T-helper 2 cell (primary cell): Measurements from ENCODE around the gene NEK7.
"Not testable (repeated sequence)": the region's sequence is repeated elsewhere in the genome, so short reads cannot be mapped to it uniquely, and the experiment has no call there.

Source experiments
- DNase-seq, 5 experiments: peaks; one replicate each; pipeline versions ENCODE4 v3.0.0 to v3.0.0-alpha.2; 2012 to 2022

NEK7 gene

DNA sequence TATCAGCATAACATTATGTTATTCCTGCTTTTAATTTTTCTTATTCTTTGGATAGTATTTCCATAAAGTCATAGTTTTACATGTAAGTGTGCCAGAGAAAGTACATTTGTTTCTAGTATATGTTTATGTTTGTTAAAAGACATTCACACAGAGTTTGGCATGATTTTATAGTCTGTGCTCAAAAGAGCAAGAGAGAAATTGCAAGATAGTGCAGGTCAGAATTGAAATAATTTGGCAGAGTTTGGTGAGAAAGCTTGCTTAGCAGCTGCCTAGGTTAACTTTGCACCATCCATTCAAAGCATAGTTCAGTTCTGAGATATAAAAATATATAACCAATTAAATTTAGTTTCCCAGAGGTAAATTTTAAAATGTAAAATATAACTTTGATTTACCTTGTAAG is 17.0 kb downstream of the NEK7 start:
- no peak for DNase-seq

DNA sequence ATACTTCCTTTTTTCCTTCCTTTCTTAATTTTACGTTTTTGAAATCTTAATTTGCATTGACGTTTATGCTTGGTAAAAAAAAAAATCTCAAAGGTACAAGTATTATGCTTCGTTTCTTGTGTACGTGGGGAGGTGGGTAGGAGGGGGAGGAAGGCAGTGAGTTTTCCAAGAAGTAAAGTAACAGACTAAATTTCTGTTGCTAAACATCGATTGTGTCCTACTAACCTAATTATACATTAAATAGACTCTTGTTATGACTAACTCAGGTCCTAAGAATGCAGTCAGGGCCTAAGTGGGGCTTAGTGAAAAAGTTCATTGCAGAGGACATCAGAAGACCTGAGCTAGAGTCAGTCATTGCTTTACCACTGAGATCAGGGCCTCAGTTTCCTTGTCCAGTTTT is 17.5 kb downstream of the NEK7 start:
- peak in 1 of 5 experiments; percentile 58 for DNase-seq

DNA sequence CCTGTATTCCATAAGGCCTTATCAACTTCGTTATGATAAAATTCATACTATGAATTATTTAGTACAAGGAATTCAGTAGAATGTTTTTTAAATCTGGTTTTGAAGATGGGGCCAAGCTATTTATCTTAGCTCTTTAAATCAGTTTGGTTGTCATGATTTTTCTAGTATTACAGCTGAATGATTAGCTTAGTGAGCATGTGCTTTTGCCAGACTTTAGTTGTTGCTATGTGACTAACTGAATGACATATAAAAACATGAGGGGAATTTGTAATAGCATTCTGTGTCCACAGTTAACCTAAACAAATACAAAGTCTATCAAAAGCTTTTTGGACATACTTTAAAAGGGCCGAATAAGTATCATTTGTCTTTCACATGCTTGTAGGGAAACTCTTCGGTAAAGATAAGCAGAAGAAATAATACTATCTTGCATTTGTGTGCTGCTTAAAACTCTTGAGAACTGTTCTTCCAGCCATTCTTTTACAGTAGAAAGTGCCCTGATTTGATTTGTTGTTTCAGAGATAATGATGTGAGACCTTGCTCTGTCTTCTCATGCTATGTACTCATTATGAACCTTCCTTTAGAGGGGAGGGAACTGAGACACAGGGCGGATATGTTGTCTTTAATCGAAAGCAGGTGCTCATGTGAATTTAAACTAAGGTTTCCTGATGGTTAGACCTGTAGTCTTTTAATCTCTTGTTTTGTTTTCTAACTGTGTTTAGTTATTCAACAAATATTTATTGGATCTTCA is 18.8 kb downstream of the NEK7 start:
- peak in 1 of 5 experiments; percentile 87 for DNase-seq

DNA sequence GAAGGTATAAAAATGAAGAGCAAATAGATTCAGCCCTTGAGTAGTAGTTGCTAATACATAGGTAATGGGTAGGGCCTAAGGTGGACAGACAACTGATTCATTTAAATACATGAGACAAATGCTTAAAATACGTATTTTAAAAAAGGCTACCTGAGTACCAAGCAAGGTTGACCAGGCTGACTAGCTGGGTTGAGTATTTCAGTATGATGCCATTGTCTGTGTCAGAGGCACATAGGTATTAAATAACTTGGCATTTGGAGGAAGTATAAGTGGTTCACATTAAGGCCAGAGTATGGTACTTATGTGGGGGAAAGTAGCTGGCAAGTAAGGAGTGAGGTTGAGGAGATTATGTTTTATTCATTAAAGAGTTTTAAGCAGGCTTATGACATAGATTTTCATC is 19.4 kb downstream of the NEK7 start:
- no peak for DNase-seq

DNA sequence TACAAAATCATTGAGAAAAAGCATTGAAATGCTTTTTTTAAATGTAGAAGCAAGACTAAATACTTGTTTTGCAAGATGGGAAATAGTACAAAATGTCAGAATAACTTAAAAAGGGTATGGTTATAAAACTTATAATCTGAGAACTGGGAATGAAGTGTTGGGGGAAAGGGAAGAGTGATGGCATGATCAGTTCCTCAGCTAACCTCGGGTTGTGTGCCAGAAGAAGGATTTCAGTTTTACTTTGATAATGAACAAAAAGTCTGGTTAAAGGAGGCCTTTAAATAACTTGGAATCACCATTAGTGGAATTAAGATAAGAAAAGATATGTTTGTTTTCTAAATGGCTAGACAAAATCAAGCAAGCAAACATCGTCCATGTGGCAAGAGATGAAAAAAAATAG is 20.7 kb downstream of the NEK7 start:
- no peak for DNase-seq

DNA sequence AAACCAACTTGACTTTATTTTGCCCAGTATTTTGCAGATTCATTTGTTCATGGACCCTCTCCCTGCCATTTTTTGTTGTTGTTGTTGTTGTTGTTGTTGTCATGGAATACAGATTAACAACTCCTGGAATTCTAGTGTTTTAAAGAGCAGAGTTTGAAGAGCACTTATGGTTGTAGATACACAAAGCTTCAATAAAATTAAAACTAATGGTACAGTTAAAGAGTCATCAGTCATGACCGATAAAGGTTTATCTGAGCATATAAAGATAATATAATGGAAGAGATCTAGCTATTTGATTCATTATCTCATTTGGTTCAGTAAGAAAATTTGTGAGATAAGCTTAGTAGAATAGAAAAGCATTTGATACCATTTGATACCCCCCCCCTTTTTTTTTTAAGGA is 21.8 kb downstream of the NEK7 start:
- no peak for DNase-seq

DNA sequence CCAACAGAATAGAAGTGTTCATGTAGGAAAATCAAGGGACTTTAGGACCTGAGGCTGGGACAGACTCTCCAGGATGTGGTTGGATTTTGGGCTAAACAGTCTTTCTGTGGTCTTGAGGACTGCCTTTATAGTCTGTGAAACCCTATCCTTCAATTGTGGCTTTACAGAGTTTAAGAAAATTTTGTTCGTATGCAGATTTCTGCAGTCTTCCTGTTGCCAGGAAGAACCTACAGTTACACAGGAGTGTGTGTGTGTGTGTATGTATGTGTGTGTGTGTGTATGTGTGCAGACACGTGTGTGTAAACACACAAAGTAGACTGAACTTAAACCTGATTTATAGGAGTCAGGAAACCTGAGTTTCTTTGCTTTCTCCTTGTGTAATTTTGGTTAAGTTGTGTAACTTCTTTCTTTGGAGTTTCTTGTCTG is 22.8 kb downstream of the NEK7 start:
- DNase-seq, result peak in 2 of 5 experiments; percentile 50 to 75

DNA sequence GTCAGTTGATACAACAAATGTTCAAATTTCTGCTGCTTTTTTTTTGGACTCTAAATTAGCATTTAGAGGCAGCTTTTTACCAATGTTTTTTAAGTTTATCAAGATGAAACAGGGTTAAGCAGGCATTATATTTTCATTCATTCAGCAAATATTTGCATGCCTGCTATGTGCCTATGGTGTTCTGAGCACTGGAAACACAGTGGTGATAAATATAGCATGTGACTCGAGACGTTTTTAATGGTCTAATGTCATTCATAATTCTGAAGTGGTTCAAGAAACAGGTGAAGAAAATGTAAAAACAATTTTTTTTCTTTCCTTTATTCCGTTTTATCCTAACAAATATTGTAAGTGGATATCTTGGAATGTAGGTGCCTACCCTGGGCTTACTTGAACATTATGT is 26.8 kb downstream of the NEK7 start:
- no peak for DNase-seq

DNA sequence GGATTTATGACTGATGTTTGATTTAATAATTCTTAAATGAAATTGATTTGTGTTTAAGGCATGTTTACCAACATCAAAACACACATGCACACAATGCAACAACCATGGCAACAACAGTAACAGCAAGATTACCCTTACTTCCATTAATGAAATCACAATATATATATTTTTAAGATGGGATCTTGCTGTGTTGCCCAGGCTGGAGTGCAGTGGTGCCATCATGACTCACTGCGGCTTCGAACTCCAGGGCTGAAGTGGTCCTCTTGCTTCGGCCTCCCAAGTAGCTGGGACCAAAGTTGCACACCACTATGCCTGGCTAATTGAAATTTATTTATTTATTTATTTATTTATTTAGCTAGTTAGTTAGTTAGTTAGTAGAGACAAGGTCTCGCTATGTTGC is 27.7 kb downstream of the NEK7 start:
- DNase-seq, result no peak

DNA sequence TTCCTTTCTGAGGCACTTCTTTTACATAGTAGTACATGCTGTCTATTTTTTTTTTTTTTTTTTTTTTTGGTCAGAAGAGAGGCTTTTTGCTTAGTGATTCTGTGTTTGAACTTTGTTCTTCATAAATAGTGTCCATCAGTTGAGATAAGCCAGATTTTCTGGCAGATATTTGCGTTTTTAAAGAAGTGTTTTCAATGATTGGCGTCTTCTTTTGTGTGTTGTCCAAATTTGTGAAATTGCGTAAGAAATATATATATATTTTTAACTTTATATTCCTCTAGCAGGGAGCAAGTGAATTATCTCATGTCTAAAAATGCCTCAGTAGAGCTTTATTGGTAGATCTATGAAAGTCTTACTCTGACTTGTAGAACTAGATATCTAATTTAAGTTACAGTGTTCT is 28.3 kb downstream of the NEK7 start:
- DNase-seq, result no peak

DNA sequence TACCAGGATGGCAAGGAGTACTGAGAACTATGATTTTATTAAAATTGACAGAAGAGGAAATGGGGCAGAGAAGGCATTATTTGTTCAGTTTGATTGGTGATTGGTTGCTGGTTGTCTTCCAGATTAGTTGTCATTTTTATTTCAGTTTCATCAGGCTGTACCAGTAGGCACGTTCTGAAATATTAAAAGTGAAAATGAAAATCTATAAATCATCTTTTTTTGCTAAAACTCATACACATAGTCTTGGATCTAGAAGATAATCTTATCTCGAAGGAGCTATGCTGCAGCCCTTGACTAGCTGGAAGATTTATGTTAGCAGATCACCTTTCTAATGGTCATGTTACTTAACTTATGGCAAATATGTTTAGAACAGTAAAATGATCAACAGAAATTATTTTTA is 29.0 kb downstream of the NEK7 start:
- DNase-seq, result peak in 1 of 5 experiments; percentile 76

DNA sequence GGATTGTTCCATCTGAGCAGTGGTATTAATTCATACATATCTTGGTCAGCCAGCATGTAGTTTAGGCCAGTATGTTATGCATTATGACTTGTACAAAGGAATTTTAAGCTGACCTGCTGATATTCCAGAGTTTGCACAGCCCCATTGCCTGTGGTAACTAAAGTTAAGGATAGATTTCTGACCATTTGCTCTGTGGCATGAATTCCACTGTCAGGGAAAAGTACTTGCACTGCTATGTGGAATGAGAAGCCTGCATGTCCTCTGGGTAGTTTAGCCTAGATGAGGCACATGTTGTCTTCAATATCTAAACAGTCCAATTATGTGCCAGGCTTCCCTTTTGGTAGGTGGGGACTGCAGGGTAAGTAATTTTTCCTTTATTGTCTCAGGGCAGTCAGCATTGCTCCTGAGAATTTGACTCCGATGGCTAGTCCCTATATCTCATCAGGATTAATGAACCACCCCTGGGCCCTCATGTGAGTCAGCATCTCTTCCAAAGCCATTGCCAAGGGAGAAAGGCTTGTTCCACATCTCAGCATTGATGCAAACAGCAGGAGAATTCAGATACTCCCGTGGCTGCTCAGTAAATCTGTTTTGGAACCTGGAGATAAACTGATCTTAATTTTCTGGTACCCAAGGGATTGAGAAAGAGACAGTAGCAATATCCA is 30.2 kb downstream of the NEK7 start:
- no peak for DNase-seq

DNA sequence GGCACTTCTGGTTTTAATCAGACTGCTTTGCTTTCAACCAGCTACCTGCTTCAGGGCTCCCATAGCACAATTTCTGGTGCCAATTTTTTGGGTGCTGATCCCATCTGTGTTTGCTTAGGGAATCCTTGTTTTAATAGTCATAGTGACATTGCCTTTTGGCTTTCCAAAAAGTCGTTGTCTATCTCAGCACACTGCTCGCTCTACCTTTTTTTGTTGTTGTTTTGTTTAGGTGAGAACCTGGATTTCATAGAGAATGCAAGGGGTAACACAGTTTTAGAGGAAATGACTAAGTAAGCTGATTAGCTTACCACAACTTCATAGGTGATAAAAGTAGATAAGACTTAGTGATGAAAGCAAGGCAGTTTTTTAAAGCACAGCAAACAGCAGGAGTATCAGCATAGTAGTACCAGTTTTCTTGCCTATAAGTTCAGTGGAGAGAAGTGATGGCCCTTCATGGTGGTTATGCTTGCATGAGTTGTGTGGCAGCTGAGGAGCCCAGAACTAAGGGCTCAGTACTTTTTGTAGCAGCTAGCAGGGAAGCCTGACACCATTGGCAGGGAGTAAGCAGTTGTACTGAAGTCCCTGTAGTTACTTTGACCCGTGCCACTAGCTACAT is 31.3 kb downstream of the NEK7 start:
- DNase-seq, result peak in 2 of 5 experiments; percentile 75 to 93

DNA sequence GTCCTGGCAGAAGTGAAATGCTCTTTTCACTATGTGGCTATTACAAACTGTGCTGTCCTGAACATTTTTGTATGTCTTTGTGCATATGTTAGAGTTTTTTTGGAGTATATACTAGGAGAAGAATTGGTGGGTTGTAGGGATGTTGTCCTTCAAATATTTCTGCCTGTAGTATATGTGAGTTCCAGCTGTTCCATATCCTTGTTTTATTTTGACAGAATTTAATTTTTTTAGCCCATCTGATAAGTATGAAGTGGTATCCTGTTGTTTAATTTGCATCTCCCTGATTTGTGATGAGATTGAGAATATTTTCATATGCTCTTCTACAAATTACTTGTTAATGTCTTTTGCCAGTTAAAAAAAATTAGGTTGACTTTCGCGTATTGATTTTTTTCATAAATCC is 34.3 kb downstream of the NEK7 start:
- DNase-seq, result no peak

DNA sequence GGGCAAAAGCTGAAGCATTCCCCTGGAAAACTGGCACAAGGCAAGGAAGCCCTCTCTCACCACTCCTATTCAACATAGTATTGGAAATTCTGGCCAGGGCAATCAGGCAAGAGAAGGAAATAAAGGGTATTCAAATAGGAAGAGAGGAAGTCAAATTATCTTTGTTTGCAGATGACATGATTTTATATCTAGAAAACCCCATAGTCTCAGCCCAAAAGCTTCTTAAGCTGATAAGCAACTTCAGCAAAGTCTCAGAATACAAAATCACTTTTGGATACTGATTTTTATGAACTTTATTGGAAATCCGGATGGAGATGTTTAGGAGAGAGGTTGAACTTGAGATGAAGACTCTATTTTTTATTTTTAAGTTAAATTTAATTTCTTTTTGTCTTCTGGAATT is 37.1 kb downstream of the NEK7 start:
- DNase-seq, result not testable (repeated sequence)

DNA sequence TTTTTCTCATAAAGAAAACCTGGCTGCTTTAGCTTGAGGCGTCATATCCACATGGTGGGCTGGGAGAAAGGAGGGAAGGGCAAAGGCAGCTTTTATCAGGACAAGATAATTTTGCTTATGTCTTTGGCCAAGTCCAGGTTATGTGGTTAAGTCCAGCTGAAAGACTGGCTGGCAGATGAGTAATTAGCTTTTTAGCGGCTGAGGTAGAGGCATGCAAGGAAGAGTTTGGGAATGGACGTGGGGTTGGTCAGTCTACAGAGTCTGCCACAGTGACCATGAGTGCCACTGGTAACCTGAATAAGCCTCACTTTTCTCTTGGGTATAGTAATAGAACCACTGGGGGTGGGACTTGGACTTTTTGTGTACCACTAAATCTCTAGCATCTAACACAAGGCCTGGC is 39.8 kb downstream of the NEK7 start:
- DNase-seq, result no peak

DNA sequence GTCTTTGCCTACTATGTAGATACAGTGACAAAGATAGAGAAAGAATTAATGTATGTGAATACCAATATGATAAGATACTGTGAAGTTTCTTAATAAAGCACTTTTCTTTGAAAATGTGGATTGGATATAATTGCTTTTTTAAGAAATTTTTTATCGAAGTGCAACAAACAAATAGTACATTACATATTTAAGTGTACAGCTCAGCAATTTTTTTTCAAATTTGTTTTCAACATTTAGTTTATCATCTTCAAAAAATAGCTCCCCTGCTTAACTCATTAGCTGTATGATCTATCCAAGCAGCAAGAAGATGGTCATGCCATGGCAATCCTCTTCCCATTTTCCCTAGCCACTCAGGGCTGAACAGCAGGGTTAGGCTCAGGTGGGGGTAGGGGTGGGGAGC is 40.5 kb downstream of the NEK7 start:
- DNase-seq, result no peak

DNA sequence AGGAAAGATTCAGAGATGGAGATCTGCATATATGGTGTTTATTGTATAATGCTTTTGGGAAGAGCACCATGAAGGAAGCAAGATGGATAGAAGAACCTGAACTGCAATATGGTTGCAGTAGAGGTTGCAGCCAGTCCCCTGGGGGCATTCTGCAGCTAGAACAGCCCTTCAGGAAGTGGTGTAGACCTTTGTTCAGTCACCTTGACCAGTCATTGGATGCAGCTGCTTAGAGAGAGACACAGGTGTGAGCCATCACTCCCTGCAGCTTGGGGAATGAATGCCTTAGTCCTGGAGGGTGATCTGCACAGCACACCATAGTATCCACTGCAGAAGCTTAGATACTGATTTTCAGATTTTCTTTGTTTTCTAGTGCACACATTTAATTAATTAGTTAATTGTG is 42.3 kb downstream of the NEK7 start:
- DNase-seq, result no peak

DNA sequence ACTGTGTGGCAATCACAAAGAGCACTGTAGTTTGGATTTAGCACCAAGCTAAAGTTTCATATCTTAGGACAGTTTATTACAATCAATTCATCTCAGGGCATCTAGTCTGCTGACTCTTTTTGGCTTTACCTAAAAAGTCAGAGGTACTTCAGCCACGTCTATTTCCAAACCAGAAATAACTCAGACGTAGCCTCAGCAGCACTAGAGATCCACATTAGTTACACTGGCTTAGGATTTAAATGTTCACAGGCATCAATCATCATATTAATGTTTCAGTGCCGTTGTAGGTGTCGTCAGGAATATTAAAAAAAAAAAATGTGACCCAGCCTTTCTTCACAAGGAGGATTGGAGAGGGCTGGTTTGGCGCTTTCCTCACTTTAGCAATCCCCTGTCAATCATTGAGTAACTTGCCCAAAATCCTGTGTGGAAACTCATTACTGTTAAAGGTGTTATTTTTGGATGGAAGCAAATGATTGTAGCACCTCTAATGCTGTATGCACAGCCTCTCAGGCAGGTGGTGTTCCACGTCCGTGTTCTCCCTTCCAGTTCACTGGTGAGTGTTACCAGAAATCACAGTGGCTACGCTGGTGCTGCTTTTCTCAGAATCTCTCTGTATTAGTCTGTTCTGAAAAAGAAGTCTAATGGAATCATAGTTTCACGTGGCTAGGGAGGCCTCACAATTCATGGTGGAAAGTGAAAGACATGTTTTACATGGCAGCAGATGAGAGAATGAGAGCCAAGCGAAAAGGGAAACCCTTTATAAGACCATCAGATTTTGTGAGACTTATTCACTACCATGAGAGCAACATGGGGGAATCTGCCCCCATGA is 45.4 kb downstream of the NEK7 start:
- peak in 1 of 5 experiments; percentile 43 for DNase-seq

DNA sequence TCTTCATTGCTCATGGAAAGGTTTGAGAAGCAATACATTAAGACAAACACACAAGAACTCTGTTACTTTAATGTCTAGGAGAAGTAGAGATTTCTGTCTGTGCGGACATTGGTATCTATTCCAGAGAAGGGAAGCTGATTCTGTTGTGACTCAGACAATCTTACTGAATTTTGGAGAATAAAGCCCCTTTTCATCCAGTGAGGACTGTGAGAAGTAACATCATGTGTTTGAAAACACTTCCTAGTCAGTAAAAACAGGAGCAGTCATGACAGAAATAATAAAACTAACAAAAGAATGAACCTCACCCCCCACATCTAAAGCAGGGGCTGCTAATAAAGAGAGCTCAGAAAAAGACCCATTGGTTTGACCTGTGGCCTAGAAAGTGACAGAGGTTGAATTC is 46.6 kb downstream of the NEK7 start:
- no peak for DNase-seq

DNA sequence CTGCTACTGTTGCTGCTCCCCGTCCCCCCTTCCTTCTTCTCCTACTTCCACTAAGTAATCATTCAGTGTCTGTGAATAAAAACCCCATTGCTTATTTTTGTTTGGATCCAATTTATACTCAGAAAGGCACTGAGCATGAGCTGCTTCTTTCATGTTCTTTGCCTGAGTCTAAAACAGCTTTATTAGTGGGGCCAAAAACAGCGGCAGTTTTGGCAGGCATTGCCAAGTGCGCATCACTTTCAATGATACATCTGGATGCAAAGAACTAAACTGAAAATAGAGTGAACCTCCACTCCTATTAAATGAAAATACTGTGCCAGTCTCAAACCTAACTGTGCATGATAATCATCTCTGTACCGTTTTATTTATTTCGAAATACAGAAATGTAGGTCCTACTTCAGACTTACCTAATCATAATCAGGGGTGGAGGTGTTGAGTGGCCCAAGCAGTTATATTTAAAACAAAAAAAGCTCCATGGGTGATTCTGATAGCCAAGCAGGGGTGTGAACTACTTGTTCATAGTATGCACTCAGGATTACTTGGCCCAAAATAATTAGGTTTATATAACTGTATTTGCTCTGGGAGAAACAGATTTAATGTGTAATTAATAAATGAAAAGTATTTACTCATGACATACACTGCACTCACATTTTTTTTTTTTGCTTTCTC is 48.4 kb downstream of the NEK7 start:
- DNase-seq, result no peak

DNA sequence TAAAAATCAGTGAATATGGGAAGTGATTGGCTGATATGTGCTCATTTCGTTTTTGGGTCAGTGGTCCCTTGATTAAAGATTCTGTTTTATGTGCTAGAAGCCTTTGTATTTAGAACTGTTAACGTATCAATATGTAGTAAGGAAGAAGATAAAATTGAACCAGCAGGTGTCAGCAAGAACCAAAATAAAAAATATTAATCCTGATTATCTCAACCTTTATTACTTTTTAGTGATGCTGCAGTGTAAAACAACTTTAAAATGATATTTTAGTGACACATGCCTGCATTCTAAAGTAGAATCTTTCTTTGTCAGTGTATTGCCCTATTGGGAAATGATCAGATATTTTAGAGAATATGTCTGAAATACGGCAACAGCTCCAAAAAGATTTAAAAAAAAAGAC is 49.5 kb downstream of the NEK7 start:
- no peak for DNase-seq

DNA sequence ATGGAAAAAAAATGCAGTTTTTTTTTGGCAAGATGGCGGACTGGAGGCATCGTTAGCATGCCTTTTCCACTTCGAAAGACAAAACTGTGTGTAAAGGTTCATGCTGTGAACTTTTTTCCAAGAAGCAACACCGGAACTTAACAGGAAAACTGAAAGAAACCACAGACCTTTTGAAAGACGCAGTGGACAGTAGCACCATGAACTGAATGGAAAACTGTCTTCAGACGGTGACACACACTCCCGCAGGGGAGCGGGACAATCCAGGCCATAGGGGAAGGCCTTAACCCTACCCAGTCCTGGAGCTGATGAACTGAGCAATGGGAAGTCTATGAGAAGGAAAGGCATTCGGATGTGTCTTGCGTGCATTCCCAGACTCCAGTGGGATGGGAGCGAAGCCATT is 54.9 kb downstream of the NEK7 start:
- DNase-seq, result no peak
